HG03439 (cell line): Measurements from ENCODE around the gene SWT1.

Experiments
- ATAC-seq: cut with Tn5 transposase; IDR thresholded peaks from one replicate; pipeline ENCODE4 v1.9.1; 2021; ENCODE audit warnings: mild to moderate bottlenecking, moderate library complexity; ENCODE audit not compliant: unreplicated experiment

SWT1 gene

DNA sequence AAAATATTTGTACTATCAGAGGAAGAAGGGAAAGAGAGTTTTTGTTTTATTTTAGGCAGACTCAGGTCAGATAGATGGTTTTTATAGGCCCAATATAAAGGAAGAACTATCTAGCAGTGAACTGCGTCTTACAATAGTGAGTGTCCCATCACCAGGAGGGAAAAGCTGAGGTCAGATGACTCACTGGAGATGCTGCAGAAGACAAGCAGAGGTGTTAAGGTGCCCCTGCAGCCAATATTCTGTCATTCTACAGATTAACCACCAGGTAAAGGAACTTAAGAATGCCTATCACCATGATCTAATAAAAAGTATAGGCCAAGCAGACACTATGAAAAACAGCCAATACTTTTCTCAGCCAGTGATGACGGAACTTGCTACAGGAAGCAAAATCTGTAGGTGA is 130.5 kb downstream of the SWT1 start:
- ATAC-seq = no peak

DNA sequence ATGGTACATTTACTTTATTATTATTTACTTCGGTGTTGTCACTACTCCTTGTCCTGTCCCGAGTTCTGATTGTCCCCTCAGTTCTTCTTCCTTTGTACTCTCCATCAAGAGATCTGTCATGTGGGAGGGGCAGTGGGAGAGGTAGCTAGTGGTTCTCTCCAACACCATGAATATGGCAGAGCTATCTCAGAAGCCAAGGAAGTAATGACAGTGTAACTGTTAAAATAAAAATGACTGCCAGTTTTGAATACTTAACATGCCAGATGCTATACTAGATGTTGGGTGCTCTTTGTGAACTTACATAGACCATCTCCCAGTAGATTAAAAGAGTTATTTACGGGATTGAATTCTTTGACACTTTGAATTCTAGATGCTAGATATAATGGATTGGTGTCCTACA is 131.5 kb downstream of the SWT1 start:
- ATAC-seq = no peak

DNA sequence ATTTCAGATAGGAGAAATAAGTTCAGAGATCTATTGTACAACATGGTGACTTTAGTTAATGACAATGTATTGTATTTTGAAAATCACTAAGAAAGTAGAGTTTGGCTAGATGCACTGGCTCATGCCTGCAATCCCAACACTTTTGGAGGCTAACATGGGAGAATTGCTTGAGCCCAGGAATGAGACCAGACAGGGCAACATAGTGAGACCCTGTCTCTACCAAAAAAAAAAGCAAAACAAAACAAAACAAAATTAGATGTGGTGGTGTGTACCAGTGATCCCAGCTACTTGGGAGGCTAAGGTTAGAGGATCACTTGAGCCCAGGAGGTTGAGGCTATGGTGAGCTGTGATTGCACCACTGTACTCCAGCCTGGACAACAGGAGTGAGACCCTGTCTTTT is 132.9 kb downstream of the SWT1 start:
- ATAC-seq = no peak

DNA sequence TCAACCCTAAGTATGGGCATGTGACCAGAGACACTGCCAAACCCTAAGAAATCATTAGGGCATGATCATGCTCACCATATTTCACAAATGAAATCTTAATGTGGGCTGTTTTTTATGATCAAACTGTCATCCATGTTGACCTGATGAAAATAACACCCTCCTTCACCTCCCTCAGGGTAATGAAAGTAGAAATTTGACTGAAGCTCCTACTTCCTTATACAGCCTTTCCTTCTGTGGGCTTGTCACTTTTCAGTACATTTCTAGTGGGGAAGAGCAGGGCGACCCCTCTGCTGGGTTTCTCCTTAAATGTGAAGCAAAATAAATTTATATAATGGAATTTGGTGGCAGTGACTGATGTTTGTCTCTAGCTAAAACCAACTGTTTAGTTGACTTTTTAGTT is 134.2 kb downstream of the SWT1 start:
- no peak for ATAC-seq

DNA sequence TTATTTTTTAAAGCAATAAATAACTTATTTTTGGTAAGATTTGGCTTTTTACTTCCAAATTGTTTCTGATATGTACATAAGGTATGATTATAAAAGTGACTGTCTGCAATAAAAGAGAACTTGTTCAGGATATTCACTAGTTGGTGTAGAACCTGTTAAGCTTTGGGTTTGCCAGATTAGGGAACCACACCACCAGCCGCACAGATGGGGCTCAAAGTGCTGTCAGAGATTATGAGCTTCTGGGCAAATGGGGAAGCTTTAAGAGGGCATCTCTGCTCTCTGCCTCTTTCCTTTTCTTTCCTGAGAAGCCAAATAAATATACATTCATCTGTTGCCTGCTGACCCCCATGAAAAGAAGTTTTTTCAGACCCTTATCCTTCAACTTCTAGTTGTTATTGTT is 134.7 kb downstream of the SWT1 start:
- no peak for ATAC-seq

- no peak for ATAC-seq
Measured at GRCh38 chr1:185292237-185292636, 135.3 kb downstream of the SWT1 start.

DNA sequence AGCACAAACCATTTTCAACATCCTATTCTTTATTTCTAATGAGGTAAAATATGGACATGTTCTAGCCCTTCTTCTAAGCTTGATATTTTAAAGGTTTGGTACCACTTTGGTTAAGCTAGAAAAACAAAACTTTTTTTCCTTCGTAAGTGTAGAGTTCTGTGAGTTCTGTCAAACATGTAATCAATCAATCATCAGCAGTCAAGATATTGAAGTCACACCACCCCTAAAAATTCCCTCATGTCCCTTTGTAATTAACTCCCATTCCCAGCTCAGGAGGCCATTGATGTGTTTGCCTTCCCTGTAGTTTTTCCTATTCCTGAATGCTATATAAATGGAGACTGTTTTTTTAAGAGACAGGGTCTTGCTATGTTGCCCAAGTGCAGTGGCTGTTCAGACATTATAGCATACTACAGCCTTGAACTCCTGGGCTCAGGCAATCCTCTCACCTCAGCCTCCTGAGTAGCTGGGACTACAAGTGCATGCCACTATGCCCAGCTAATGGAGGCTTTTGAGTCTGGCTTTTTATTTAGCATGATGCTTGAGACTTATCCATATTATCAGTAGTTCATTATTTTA is 137.1 kb downstream of the SWT1 start:
- ATAC-seq = no peak

- ATAC-seq = no peak
Measured at GRCh38 chr1:185295091-185295490, 138.1 kb downstream of the SWT1 start.

DNA sequence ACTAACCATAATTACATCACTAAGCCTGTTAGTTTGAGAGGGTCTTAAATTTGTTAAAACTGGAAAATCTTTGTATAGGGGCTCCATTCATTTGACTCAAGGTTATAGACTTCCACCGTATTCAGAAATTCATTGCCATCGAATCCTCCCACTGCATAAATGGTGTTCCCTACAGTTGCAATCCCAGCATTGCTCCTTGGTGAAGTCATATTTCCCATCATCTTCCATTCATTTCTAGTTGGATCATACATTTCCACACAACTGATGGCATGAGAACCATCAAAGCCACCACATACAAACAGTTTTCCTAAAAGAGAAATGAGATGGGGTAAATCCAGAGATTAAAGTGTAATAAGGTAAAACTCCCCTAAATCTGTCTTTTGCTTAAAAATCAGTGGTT is 141.0 kb downstream of the SWT1 start:
- ATAC-seq = no peak

GRCh38 chr1:185300152-185300551 is 143.2 kb downstream of the SWT1 start:
- no peak for ATAC-seq

- ATAC-seq = no peak
Measured at GRCh38 chr1:185305419-185305818, 148.5 kb downstream of the SWT1 start.

GRCh38 chr1:185308126-185308525 is 151.2 kb downstream of the SWT1 start:
- ATAC-seq = no peak

DNA sequence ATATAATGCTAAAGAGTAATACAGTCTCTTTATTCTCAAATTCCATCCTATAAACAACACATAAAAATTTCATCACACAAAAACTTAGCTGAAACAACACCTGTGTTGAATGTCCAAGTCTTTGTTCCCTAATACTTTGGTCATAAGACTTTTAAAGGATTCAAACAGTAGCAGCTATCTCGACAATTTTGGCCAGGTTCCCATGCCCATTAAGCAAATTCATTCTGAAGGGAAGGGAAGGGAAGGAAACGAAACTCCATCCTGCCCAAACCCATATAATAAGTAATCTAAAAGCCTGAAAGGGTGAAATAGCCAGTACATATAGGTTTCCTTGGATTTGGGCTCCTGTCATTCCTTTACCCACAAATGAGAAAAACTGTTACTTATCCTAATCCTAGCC is 152.6 kb downstream of the SWT1 start:
- ATAC-seq = no peak

DNA sequence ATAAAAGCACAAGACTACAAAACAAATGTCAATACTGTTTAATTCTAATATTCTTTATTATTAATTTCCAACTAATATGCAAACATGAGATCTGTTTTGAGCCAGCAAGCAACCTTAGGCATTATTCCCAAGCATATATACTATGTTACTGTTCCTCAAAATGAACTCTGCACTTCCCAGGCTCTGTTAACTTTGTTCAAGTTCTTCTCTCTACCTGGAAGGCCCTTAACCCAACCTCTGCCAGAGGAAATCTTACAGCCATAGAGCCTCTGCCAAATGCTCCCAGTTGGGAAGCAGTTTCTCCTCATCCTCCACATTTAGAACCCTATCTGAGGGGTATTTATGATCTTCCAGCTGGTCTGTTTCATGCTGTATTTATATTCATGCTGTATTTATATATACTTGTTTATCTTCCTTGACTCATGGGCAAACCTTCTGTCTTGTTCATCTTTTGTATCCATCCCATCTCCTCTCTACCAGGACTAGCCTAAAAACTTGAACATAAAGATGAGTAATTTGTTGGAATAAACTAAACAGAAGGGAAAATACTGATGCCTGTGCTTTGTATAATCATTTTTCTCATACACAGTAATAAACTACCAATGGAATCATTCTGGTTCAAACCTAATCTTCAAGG is 154.7 kb downstream of the SWT1 start:
- no peak for ATAC-seq

DNA sequence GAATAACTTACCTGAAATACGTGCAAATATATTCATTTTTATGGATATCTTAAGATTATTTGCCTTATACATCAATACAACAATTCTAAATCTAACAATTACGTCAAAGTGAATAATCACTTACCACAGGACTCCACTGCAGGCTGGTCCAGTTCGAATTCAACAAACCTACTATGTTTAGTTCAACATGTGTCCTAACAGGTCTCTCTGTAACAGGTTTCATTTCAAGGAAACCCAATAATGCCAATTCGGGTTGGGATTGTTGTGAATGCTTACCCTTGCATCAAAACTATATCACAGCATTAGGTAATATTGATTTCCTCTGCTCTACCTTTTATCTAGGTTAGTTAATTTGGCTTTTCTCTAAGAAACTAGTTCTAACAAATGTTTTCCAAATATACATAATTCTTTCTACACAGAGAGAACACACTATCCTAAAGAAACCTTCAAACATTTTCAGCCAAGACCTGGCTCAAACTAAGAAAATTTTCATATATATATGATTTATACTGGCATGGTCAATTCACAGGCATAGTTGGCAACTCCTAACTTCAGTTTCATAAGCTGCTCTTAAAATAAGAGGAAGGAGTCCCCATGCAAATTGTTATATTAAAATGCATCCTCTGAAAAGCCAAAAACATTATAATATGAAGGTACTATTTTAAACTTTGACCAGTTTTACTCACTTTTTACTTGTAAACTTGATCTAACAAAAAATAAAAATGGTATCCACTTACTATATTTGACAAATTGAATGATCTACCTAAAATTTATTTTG is 155.6 kb downstream of the SWT1 start:
- ATAC-seq = no peak

- ATAC-seq = no peak
Measured at GRCh38 chr1:185314411-185314810, 157.4 kb downstream of the SWT1 start.

- ATAC-seq = peak; percentile 0
Measured at GRCh38 chr1:185315445-185316071, 158.6 kb downstream of the SWT1 start.

DNA sequence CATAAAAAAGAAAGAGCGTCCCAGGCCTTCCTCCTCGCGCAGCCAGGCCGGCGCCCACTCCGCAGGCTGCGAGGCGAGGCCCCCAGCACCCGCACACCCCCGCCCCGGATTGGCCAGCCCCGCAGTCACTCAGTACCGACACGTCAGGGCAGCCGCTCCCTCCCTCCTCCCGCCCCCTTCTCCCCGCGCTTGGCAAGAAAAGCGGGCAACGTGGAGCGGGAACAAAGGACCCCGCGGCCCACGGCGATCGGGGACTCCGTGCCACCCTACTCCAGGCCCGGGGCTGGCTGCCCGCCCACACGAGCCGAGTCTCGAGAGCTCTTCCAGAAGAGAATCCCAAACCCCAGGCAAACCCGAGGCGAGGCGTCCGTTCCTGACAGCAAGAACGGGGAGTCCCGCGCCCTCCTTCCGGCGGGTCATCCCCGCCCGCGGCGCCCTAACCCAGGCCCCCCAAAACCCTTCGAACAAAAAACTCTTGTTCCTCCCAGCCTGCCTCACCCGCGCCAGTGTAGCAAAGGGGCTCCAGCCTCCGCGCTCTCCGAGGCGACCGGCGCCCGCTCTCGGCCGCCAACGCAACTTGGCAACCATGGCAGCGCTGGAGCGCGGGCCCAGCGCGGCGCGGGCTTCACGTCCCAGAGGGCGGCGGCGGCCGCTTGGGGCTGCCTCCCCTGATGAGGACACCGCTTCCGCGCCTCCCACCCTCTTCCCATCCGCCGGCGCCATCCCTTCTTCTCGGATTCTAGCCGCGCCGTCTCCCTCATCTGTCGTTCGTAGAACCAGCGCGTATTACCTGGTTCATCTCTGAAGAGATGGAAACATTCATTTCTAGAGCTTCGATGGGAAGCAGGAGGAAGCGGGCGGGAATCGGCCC is 159.4 kb downstream of the SWT1 start:
- peak; percentile 44 for ATAC-seq

DNA sequence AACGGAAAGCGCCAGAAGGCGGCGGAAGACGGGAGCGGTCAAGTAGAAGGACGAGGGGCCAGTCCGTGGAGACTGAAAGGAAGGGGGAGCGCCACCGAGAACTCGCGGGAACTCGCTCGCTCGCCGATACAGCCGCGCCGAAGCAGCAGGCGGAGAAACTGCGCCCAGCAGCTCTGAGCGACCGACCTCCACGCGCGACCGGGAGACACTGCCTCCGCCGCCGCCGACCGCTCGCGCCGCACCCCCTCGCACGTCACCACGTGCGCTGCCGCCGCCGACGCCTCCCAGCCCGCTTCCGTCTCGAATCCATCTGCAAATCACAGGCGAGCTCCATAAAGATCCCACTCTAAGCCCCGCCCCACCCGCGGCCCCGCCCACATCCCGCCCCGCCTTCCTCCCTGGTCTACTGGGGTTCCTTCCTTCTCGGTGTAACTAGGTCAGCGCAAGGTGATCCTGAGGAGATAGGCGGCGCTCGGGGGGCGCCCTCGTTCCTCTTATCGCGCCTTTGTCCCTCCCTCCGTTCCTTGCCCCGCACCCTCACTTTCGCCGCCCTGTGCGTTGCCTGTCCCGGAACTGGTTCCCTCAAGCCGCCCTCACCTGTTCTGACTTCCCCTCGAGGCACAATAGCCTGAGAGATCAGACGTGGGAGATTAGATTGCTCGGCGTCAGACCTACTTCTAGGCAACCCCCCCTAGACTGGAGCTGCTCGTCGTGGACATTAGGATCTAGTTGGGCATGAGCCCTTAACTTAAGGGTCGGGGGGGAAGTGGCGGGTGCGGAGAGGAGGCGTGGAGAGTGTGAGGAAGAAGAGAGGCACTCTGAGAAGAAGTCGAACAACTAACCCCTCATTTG is 160.3 kb downstream of the SWT1 start, which contains the start of gene IVNS1ABP:
Gene IVNS1ABP, minus strand, starts transcription at position 210 of the 852 bp plus-strand sequence. CDS start 7,750 bp downstream, outside the sequence.
- peak; percentile 81 for ATAC-seq

DNA sequence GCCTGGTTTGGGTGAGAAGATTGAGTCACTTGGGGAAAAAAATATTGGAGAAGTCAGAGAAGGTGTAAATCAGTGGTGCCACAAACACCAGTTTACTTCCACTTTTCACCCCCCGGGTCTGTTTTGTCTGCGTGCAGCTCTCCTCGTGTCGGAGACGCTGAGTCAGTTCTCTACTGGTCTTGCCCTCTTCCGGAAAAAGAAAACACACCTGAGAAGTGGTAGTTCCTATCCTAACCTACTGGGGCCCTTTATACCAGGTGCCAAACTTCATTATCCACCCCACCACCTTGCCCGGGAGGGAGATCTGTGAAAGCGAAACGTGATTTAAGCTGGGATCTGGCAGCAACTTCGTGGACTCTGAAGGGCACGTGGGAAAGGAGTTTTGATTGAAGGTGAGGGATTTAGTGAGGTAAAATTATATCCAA is 160.9 kb downstream of the SWT1 start:
- ATAC-seq = peak; percentile 47
